GM12878 (cell line): ENCODE data around the gene KIF5C.

Experiments
- EZH2 ChIP-seq: IDR thresholded peaks from 2 replicates; pipeline ENCODE4 v1.6.1; 2012; ENCODE audit warnings: low read depth, mild to moderate bottlenecking, control low read depth, inconsistent platforms, low read length, borderline replicate concordance; ENCODE audit not compliant: control insufficient read depth
- MXI1 ChIP-seq: fragments of 150-350 bp; IDR thresholded peaks from 2 replicates; pipeline ENCODE4 v1.6.1; 2011; ENCODE audit warnings: low read depth, mild to moderate bottlenecking, inconsistent platforms, low read length, improper control_type of control experiment
- MYC ChIP-seq: IDR thresholded peaks from 2 replicates; pipeline ENCODE4 v1.6.1; 2011; ENCODE audit warnings: mild to moderate bottlenecking, low read length, moderate library complexity, inconsistent platforms; ENCODE audit not compliant: insufficient read depth, insufficient replicate concordance, insufficient read length, severe bottlenecking
- POLR2A ChIP-seq: IDR thresholded peaks from 2 replicates; pipeline ENCODE4 v1.6.1; 2011; ENCODE audit warnings: low read depth, mild to moderate bottlenecking, low read length
- POLR2AphosphoS5 ChIP-seq: IDR thresholded peaks from 2 replicates; pipeline ENCODE4 v1.6.1; 2011; ENCODE audit warnings: mild to moderate bottlenecking, low read length, inconsistent platforms
- SIN3A ChIP-seq: IDR thresholded peaks from 2 replicates; pipeline ENCODE4 v1.6.1; 2012; ENCODE audit warnings: low read depth, low read length, improper control_type of control experiment
- TF ChIP-seq, protein P1 (sequence below): IDR thresholded peaks from 2 replicates; pipeline ENCODE4 v1.6.1; 2012; ENCODE audit warnings: low read length, inconsistent platforms
- TF ChIP-seq, protein P2 (sequence below): IDR thresholded peaks from 2 replicates; pipeline ENCODE4 v1.6.1; 2011; ENCODE audit warnings: low read depth, mild to moderate bottlenecking, low read length, moderate library complexity, borderline replicate concordance; ENCODE audit errors: extremely low read depth
- TF ChIP-seq, protein P3 (sequence below), 3 experiments: IDR thresholded peaks in 2 of 3; conservative IDR thresholded peaks in 1 of 3; 2 replicates each; pipeline ENCODE4 v1.5.1; 2011; ENCODE audit warnings: low read depth in 3 of 3, low read length in 3 of 3, mild to moderate bottlenecking in 3 of 3, control low read depth in 2 of 3, moderate library complexity in 2 of 3, inconsistent platforms in 1 of 3, mixed read lengths in 1 of 3; ENCODE audit not compliant: control insufficient read depth in 2 of 3, insufficient read depth in 1 of 3; ENCODE audit errors: extremely low read depth in 1 of 3
- TF ChIP-seq, protein P4 (sequence below): fragments of 450-650 bp; IDR thresholded peaks from 2 replicates; pipeline ENCODE4 v1.6.1; 2014; ENCODE audit warnings: mild to moderate bottlenecking

DNA sequence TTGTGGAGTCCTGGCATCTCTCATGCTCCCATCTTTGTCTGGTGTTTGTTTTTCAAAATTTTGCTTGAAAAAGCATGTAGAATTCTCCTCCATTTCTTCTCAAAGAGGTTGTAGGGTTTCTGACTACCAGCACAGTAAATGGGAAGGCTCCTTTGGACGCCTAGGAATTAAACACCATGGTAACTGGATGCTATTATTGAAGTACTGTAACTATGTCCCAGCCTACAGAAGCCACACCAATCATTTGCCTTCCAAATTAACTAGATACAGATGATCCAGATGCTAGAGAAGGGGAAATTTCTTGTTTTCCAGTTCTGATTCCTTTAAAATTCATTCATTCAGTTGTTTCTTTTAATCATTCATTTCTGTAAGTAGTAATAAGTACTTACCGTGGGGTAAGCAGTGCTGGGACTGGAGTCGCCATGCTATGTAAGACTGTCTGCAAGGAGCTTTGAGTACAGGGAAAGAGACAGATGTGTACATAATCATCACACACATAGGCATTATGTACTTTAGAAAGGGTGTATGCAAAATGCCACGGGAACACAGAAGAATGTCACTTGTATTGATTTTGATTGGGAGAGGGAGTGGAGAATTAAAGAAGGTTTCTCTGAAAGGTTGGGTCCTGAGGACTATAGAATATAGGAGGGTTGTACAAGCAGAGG lies 49.6 kb downstream of the KIF5C start:
- TF ChIP-seq SIN3A (no peak), EZH2 (no peak), MYC (no peak), POLR2A (no peak), MXI1 (no peak), POLR2AphosphoS5 (no peak)
- TF ChIP-seq, protein P1, sequence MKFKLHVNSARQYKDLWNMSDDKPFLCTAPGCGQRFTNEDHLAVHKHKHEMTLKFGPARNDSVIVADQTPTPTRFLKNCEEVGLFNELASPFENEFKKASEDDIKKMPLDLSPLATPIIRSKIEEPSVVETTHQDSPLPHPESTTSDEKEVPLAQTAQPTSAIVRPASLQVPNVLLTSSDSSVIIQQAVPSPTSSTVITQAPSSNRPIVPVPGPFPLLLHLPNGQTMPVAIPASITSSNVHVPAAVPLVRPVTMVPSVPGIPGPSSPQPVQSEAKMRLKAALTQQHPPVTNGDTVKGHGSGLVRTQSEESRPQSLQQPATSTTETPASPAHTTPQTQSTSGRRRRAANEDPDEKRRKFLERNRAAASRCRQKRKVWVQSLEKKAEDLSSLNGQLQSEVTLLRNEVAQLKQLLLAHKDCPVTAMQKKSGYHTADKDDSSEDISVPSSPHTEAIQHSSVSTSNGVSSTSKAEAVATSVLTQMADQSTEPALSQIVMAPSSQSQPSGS = no peak
- TF ChIP-seq, protein P2, sequence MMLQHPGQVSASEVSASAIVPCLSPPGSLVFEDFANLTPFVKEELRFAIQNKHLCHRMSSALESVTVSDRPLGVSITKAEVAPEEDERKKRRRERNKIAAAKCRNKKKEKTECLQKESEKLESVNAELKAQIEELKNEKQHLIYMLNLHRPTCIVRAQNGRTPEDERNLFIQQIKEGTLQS = no peak
- TF ChIP-seq, protein P3, sequence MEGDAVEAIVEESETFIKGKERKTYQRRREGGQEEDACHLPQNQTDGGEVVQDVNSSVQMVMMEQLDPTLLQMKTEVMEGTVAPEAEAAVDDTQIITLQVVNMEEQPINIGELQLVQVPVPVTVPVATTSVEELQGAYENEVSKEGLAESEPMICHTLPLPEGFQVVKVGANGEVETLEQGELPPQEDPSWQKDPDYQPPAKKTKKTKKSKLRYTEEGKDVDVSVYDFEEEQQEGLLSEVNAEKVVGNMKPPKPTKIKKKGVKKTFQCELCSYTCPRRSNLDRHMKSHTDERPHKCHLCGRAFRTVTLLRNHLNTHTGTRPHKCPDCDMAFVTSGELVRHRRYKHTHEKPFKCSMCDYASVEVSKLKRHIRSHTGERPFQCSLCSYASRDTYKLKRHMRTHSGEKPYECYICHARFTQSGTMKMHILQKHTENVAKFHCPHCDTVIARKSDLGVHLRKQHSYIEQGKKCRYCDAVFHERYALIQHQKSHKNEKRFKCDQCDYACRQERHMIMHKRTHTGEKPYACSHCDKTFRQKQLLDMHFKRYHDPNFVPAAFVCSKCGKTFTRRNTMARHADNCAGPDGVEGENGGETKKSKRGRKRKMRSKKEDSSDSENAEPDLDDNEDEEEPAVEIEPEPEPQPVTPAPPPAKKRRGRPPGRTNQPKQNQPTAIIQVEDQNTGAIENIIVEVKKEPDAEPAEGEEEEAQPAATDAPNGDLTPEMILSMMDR (IDR thresholded peaks at IDR 0.05 in 2 of 3, conservative IDR thresholded peaks at IDR 0.05 in 1 of 3; ENCODE audit: control insufficient read depth in 2 of 3, extremely low read depth in 1 of 3, insufficient read depth in 1 of 3, low read depth in 3 of 3, low read length in 3 of 3) = no peak
- TF ChIP-seq, protein P4, sequence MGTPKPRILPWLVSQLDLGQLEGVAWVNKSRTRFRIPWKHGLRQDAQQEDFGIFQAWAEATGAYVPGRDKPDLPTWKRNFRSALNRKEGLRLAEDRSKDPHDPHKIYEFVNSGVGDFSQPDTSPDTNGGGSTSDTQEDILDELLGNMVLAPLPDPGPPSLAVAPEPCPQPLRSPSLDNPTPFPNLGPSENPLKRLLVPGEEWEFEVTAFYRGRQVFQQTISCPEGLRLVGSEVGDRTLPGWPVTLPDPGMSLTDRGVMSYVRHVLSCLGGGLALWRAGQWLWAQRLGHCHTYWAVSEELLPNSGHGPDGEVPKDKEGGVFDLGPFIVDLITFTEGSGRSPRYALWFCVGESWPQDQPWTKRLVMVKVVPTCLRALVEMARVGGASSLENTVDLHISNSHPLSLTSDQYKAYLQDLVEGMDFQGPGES = no peak
